HG03060 (cell line): Measurements from ENCODE around the gene OR2F2.

ENCODE experiments used
- ATAC-seq: cut with Tn5 transposase; IDR thresholded peaks from one replicate; pipeline ENCODE4 v1.9.1; 2021; ENCODE audit warnings: low read depth, moderate number of reproducible peaks; ENCODE audit not compliant: unreplicated experiment

The OR2F2 gene

DNA sequence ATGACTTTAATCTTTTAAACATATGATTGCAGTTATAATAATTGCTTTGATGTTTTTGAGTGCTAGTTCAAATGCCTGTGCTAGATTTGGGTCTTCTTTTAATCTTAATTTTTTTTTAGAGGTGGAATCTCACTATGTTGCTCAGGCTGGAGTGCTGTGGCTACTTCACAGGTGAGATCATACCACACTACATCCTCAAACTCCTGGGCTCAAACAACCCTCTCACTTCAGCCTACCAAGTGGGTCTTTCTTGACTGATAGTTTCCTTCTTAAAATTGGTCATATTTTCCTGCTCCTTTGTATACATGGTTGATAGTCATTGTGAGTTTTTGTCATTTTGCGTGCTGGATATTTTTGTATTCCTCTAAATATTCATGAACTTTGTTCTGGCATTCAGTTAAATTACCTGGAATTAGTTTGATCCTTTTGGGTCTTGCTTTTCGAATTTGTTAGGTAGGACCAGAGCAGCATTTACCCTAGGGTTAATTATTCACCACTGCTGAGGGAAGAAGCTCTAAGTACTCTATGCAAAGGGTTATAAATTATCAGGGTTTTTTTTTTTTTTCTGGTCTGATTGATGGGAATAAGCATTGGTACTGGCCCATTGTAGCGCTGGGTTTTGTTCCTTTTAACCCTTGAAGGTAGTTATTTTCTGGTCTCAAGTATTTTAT lies 21.0 kb upstream of the OR2F2 start:
- no peak for ATAC-seq

DNA sequence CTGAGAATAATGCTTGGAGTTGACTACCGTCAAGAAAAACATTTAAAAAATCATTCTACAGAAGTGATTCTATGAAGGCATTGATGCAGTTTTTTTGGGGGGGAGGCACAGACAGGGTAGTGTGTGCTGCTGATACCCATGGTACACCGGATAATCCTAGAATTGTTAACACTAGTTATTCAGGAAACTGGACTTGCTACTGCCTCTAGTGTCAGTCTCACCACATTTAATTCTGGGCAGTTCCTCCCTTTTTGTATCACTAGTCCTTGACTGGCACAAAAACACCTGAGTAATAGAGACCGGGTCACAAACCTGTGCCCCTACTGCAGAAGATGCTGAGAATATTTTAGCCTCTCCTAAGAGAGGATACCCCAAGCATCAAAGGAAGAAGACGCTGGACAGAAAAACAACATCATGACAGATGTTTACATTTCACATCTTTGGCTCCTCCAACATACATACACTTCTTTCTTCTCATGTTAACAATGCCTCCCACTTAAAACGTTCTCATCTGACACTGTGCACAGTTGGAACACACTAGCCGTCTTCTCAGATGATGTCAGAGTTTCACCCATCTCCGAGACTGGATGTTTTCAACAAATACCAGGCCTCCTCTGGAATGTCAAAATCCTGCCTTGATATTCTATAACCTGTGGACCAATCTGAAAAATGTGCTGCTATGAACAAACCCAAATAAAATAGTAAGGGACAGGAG lies 19.9 kb upstream of the OR2F2 start:
- ATAC-seq = no peak

DNA sequence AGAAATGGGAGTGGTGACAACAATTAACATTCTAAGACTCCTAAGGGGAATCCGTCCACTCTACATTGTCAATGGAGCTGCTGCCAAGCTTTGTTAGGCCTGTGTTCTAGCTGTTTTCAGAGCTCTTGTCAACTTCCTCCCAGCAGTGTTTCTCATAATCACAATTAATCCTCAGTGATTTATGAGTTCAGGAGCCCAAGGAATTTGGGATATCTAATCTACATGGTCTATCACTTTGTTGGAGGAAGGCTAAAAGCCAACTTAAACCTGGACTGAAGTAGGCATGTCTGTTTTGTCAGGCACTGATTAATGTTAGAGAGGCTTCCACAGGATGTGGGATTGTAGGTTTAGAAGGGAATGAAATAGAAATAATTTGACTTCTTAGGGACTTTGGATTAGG lies 10.2 kb upstream of the OR2F2 start:
- no peak for ATAC-seq

DNA sequence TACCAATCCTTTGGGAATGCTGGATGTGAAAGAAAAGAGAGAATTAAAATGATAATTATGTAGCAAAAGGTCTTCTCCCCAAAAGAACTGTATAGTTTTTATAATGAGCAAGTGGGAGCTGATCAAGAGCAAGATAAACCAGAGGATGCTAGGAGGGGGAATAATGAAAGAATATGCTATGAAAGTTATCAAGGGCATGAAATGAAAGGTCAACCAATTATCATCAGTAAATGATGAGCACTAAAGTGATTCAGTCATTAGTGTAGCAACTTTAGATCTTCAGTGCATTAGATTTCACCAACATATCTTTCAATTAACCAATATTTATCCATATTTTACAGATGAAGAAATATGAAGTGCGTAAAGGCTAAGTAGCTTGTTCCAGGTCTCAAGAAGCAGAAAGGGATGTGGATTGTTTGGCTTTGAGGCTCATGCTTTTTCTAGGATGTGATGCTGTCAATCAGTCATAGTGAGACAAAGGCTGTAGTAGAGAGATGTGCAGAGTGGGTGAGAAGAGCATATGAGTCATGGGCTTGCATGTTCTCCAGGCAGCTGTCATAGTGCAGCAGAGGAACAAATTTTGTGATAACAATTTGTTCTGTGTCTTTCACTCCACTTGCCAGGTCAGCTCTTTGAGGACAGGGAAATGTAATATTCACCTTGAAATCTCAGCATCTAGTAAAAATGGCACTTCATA lies 5.7 kb upstream of the OR2F2 start:
- ATAC-seq = peak; percentile 50

DNA sequence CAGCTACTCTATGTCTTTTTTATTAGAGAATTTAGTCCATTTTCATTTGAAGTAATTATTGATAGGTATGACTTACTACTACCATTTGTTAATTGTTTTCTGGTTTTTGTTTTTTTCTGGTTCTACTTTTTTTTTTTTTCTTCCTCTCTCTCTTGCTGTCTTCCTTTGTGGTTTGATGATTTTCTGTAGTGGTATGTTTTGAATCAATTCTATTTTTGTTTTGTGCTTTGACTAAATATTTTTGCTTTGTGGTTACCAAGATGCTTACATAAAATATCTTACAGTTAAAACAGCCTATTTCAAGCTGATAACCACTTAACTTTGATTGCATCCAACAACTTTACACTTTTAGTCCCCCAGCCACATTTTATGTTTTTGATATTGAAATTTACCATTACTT lies 3.3 kb upstream of the OR2F2 start:
- no peak for ATAC-seq

DNA sequence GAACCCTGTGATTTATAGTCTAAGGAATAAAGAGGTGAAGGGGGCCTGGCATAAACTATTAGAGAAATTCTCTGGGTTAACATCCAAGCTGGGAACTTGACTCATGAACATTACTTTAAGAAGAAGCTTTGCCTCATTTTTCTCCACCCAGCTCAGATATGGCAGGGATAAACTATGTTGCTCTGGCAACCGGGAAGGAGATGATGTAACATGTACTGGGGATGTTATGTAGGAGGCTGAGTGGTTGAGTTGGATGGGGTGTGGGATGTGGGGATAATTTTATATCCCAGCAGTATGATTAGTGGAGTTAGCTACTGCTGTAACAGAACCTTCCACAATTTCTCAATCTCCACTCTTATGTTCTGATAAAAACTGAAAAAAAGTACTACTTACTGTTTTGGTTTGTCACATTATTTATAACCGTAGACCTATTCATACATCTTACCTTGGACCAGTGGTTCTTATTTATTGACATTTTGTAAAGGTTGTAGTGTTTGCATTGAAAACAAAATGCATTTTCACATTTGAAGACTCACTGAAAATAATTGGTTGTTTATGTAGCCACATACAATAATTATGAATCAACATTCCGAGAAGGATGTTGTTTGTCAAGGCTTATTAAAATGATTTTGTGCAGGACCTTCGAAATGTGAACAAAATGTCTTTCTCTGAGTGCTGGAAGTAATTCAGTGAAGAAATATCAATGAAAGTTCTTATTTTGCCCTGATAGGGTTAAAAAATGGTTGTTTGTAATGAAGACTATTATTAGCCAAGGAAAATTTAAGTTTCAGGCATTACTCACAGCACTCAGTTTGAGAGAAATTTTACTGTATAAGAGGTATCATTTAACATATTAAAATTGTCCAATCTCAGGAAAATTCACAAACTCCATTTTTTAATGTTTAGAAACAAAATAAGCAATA lies 1.3 kb downstream of the OR2F2 start:
- no peak for ATAC-seq

DNA sequence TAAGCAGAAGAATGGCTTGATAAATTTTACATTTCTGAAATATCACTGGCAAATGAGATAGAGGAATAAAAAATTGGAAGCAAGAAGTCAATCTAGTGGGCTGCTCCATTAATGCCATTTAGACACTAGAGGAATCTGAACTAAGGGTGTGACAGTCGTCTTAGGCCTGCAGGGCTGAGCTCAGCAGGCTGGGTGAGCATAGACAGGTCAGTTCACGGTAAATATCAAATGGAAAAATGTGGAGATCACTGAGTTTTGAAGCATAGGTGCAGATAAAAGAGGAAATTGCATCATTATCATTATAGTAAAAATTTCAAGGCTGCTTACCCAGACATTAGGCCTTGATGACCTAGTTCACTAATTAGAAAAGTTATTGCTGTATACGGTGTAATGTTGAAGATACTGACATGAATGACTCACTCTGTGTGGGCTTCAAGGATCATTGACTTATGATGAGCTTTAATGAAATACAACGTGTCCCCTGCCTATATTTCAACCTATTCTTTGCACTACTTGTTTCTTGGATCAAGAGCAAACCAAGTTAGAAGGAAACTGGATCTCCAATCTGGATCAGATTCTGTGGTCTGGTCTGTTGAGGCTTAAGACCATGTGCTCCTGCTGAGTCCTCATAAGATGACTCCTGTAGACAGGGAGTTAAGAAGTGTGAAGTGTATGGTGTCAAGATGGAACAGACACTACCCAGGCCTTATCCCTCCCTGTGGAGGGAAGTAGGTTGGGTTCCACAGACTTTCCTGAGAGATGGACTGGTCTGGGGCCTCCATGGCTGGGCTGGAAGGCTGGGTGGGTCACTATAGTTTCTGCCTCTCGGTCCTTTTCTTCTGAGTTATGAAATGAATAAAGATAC lies 3.6 kb downstream of the OR2F2 start:
- ATAC-seq = no peak

DNA sequence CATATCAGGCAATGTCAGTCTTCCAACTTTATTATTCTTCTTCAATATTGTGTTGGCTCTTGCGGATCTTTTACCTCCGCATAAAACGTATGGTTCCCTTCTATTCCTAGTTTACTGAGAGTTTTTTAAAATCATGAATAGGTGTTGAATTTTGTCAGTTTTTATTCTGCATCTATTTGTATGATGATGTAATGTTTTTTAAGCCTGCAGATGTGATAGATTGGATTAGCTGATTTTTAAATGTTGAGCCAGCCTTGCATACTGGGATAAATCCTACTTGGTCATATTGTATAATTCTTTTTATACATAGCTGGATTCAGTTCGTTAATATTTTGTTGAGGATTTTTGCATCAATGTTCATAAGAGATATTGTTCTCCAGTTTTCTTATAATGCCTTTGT lies 10.4 kb downstream of the OR2F2 start:
- ATAC-seq = no peak

DNA sequence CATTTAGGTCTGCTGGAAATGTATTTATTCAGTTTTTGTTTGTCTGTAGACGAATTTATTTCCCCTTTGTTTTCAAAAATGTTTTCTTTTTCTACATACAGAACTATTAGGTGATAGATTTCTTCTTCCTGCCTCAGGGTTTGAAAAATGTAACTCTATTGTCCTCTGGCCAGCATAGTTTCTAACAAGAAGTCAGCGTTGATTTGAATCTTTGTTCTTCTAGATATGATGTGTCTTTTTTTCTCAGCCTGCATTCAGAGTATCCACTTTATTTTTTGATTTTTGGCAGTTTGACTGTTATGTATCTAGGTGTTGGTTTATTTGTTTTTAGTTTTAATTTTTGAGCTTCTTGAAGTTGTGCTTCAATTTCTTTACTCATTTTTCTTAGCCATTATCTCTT lies 12.1 kb downstream of the OR2F2 start:
- ATAC-seq = no peak

DNA sequence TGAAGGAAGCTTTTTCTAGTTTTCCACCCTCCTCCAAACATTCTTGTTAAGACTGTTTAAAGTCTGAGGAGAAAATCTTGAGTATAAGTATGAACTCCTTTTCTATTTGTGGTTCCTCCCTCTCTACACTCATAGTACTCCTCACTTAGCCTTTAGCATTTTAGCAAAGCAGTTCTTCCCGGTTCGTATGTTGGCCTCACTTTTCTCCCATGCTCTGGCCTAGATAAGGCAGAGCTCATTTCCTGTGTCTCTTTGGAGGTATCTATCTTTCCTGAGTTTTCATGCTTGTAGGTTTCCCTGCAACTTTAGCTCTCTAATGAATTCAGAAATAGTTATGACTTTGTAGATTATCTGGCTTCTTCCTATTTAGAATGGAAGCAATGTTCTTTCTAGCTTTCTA lies 13.7 kb downstream of the OR2F2 start:
- no peak for ATAC-seq

DNA sequence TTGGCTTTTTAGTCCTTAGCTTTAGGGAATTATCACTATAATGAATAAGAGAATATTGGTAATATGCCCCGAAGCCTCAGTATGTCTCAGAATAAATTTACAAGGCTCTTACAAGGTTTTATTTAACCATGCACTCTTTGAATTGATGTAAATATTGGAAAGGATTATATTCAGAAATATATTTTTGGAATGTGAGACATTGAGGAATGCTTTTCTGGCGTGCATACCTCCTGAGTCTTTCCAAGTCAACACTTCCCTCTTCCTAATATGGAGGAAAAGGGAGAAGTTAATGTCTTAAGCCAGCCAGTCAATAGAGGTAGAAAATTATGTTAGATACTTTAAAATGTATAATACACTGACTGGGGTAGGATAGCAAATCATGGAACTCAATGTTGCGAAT lies 18.4 kb downstream of the OR2F2 start:
- no peak for ATAC-seq

DNA sequence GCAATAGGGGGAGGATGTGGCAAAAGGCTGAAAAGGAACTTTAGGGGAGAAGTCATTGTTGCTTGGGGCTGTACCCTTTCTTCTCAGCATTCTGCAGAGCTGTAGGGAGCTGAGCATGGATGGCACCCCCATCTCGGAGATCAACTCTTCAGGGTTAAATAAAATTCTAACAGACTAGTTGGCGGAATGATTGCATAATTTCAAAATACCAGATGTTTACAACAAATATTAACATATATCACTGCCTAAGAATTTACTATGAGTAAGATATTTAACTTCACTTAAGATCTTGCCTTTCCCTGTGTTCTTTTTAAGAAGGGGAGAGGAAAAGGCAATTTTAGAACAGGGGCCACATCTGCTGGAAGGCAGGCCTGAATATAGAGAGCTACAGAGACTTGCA lies 19.1 kb downstream of the OR2F2 start:
- ATAC-seq = no peak

DNA sequence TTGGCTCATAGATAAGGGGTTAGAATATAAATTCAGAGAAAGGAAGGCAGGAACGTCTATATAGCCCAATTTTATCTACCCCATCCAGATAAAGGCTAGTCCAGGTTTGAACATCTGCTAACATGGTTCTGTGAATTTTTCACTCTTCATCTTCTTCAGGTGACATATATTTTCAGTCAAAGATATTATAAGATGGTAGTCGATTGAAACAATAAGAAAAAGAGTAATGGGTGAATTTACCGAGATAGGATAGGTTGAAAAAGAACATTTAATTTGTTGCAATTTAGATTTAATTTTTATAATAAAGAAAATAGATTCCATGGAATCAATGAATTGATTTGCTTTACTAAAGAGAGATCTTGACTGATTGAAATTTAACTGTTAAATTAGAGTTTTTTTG lies 19.5 kb downstream of the OR2F2 start, which contains the start of gene OR2F1:
OR2F1 (plus strand) TSS at position 301 of the 400 bp plus-strand sequence. CDS start 5,127 bp downstream, outside the sequence.
- ATAC-seq = no peak

DNA sequence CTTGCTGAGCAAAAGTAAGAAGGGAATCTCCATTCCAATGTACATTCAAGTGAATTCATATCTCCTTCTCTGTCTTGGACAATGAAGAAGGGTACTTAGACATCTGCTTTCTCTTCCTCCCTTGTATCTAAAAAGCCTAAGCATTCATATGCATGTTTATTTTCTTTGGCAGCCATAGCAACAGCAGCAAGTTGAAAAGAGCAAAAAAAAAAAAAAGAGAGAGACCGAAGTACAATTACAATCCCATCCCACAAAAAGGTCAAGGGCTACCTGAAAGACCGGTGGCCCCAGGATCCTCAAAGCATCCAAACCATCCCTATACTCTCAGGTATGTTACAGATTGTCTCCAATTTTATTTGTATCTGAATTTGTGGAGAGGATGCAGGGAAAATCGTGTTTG lies 23.7 kb downstream of the OR2F2 start:
- ATAC-seq = no peak

DNA sequence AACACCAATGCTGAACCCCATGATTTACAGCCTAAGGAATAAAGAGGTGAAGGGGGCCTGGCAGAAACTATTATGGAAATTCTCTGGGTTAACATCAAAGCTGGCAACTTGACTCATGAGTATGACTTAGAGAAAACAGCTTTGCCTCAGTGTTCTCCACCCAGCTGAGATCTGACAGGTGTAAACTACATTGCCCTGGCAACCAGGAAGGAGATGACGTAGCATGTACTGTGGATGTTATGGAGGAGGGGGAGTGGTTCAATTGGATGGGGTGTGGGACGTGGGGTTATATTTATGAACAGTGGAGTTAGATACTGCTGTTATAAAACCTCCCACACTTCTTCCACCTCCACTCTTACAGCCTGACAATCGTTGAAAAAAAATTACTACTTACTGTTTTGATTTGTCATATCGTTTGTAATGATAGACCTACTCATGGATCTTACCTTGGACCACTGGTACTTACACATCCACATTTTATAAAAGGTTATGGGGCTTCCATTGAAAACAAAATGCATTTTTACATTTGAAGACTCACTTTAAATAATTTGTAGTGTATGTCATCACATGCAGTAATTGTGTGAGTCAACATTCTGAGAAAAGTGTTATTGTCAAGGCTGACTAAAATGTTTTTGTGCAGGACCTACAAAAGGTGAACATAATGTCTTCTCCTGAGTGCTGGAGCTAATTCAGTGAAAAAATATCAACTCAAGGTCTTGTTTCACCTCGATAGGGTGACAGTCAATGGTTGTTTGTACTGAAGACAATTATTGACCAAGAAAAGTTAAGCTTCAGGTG lies 26.0 kb downstream of the OR2F2 start:
- no peak for ATAC-seq

DNA sequence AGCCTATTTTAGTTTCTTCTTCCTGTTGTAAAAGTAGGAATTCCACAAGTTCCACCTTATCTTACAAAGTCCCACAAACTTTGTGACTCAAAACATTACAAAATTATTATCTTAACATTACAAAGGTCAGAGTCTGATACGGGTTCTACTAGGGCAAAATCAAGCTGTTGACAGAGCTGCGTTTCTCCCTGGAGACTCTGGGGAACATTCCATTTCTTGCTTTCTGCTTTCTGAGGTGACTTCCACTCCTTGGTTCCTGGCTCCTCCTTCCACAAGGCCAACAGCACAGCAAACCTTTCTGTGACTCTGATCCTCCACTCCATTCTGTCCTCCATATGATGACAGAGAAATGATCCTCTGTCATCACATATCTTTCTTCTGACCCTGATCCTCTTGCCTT lies 30.2 kb downstream of the OR2F2 start:
- ATAC-seq = no peak

DNA sequence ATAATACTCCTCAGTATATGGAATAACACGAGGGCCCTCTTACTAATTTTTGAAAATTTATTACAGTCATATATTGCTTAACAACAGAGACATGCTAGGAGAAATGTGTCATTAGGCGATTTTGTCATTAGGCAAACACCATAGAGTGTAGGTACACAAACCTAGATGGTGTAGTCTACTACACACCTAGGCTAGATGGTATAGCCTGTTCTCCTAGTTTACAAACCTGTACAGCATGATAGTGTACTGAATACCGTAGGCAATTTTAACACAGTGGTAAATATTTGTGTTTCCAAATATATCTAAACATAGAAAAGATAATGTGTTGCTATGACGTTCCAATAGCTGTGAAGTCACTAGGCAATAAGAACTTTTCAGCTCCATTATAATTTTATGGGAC lies 32.4 kb downstream of the OR2F2 start:
- ATAC-seq = no peak

DNA sequence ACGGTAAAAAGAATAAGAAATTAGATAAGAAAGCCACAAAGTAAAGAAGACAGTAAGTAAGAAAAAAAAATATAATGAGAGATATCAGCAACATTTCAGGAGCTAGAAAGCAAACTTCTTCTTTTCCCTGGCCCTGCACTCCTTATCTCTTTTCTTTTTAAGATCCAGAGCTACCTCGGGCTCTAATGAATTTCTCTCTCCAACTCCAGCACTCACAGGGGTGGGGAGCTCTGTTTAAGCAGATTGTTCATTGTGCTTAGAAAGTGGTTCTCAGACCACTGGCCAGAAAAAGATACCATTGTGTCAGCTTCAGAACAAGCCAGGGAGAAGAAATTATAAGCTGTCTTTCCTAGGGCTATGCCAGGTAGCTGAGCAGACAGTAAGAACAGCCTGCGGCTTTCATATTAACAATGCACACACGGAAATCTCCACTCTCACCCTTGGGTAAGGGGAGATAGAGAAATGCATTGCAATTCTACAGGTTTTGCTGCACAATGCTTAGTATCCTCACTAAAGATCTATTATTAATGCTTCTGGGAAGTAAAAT lies 38.9 kb downstream of the OR2F2 start:
- ATAC-seq = no peak

DNA sequence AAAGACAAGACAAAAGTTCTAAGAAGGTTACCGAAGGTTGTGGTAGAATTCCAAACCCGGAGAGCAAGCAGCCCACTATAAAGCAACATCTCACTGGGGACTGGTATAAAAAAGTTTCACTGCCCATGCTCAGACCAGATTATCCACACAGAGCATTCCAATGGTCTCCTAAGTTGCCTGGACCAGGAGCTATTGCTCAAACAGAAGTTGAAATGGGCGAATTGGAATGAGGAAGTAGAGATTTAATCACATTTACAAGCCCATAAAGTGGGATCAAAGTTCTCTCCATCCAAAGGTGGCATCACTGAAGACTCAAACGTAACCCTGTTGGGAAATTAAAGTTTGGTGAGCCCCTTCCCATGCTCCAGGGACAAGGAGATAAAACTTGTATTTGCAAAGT lies 39.4 kb downstream of the OR2F2 start:
- ATAC-seq = no peak
